Astrocyte (in vitro differentiated cells and primary cell): Measurements from ENCODE around the gene COG3. TPM values are rescaled to one million over a fixed set of nuclear protein-coding genes. Genes with fewer than 3 reads are reported as not detected.
A peak's percentile ranks its signal among the peaks of the same experiment; 100 is the strongest.

Source experiments
- DNase-seq: peaks from one replicate; pipeline ENCODE4 v3.0.0-alpha.2; 2010; ENCODE audit warnings: low read depth
- FAIRE-seq: peaks from 2 replicates; lab custom pipeline; 2011; peaks lifted over from hg19 to GRCh38; lab: Jason Lieb, UNC
- H2AFZ ChIP-seq: 2 replicates; pipeline ENCODE4 v1.6.0; 2012; ENCODE audit warnings: low read depth, low read length, inconsistent platforms
- H3K27ac ChIP-seq: 2 replicates; pipeline ENCODE4 v1.5.1; 2011; ENCODE audit warnings: low read depth, low read length, inconsistent platforms
- H3K27me3 ChIP-seq: 2 replicates; pipeline ENCODE4 v1.6.0; 2011; ENCODE audit warnings: low read length, inconsistent platforms; ENCODE audit not compliant: insufficient read depth
- H3K36me3 ChIP-seq: 2 replicates; pipeline ENCODE4 v1.5.1; 2011; ENCODE audit warnings: low read length, inconsistent platforms; ENCODE audit not compliant: insufficient read depth
- H3K4me1 ChIP-seq: 2 replicates; pipeline ENCODE4 v1.5.1; 2011; ENCODE audit warnings: low read length, inconsistent platforms; ENCODE audit not compliant: insufficient read depth
- H3K4me2 ChIP-seq: 2 replicates; pipeline ENCODE4 v1.6.0; 2012; ENCODE audit warnings: low read length, inconsistent platforms
- H3K4me3 ChIP-seq: 2 replicates; pipeline ENCODE4 v1.5.1; 2011; ENCODE audit warnings: low read depth, mild to moderate bottlenecking, low read length, inconsistent platforms; ENCODE audit not compliant: insufficient read depth
- H3K79me2 ChIP-seq: 2 replicates; pipeline ENCODE4 v1.6.0; 2012; ENCODE audit warnings: mild to moderate bottlenecking, low read length, inconsistent platforms; ENCODE audit not compliant: insufficient read depth
- H3K9ac ChIP-seq: 2 replicates; pipeline ENCODE4 v1.6.0; 2012; ENCODE audit warnings: mild to moderate bottlenecking, low read length, inconsistent platforms
- H3K9me3 ChIP-seq: 2 replicates; pipeline ENCODE4 v1.5.1; 2012; ENCODE audit warnings: low read depth, mild to moderate bottlenecking, low read length, inconsistent platforms; ENCODE audit not compliant: insufficient read depth
- H4K20me1 ChIP-seq: 2 replicates; pipeline ENCODE4 v1.6.0; 2012; ENCODE audit warnings: low read length, inconsistent platforms; ENCODE audit not compliant: insufficient read depth
- H3K27ac Mint-ChIP-seq: one replicate; pipeline ENCODE4 v1.8.0; 2021; ENCODE audit warnings: mild to moderate bottlenecking, mixed read lengths; ENCODE audit not compliant: unreplicated experiment
- H3K27me3 Mint-ChIP-seq: one replicate; pipeline ENCODE4 v1.8.0; 2021; ENCODE audit warnings: low read depth, mixed read lengths; ENCODE audit not compliant: unreplicated experiment
- H3K36me3 Mint-ChIP-seq: one replicate; pipeline ENCODE4 v1.8.0; 2021; ENCODE audit warnings: low read depth, mixed read lengths; ENCODE audit not compliant: unreplicated experiment
- H3K4me1 Mint-ChIP-seq: one replicate; pipeline ENCODE4 v1.8.0; 2021; ENCODE audit warnings: low read depth, mixed read lengths; ENCODE audit not compliant: unreplicated experiment
- H3K4me3 Mint-ChIP-seq: one replicate; pipeline ENCODE4 v1.8.0; 2021; ENCODE audit warnings: mild to moderate bottlenecking, moderate library complexity, mixed read lengths; ENCODE audit not compliant: unreplicated experiment
- H3K9me3 Mint-ChIP-seq: one replicate; pipeline ENCODE4 v1.8.0; 2021; ENCODE audit warnings: mild to moderate bottlenecking, mixed read lengths; ENCODE audit not compliant: unreplicated experiment
- CTCF ChIP-seq: IDR thresholded peaks from 2 replicates; pipeline ENCODE4 v1.5.1; 2011; ENCODE audit warnings: low read depth, mild to moderate bottlenecking, inconsistent platforms, low read length, moderate library complexity; ENCODE audit not compliant: insufficient read depth
- EZH2 ChIP-seq: IDR thresholded peaks from 2 replicates; pipeline ENCODE4 v1.6.1; 2012; ENCODE audit warnings: mild to moderate bottlenecking, low read length, inconsistent platforms; ENCODE audit not compliant: insufficient read depth
- total RNA-seq: library from RNA; stranded (reverse); gene quantifications from 2 replicates; pipeline ENCODE4 v1.2.1, GENCODE V29; 2021

COG3 gene
- total RNA-seq, 1 donor from 2014 or later = 24.9 TPM

- no peak overlapping the region for H3K4me3 ChIP-seq
- H3K27ac ChIP-seq = no peak overlapping the region
- H3K9ac ChIP-seq = no peak overlapping the region
- no peaks in the 10 kb centered on the region for H3K36me3 Mint-ChIP-seq
- H3K36me3 ChIP-seq = no peaks in the 10 kb centered on the region
- no peaks in the 10 kb centered on the region for H3K9me3 ChIP-seq
- H3K9me3 Mint-ChIP-seq = no peaks in the 10 kb centered on the region
- no peak overlapping the region for H3K27ac Mint-ChIP-seq
- H3K27me3 ChIP-seq = no peaks in the 10 kb centered on the region
- no peak for FAIRE-seq
- no peak overlapping the region for H3K4me2 ChIP-seq
- H3K79me2 ChIP-seq = no peaks in the 10 kb centered on the region
- no peak overlapping the region for H3K4me3 Mint-ChIP-seq
- DNase-seq = no peak
- TF ChIP-seq CTCF = no peak
- TF ChIP-seq EZH2 = no peak
- H4K20me1 ChIP-seq = no peaks in the 10 kb centered on the region
- peaks cover 6% of the 10 kb centered on the region for H3K4me1 Mint-ChIP-seq
- peaks cover 4% of the 10 kb centered on the region for H3K4me1 ChIP-seq
- peaks cover 2% of the 10 kb centered on the region for H3K27me3 Mint-ChIP-seq
- H2AFZ ChIP-seq = no peak overlapping the region
Measured at GRCh38 chr13:45436332-45436731, 28.4 kb upstream of the COG3 start.

GRCh38 chr13:45436953-45437352 is 27.8 kb upstream of the COG3 start:
- Histone ChIP-seq H3K36me3 (no peaks in the 10 kb centered on the region), H4K20me1 (no peaks in the 10 kb centered on the region), H3K27me3 (no peaks in the 10 kb centered on the region), H3K4me3 (no peak overlapping the region), H2AFZ (no peak overlapping the region), H3K4me2 (no peak overlapping the region), H3K79me2 (no peaks in the 10 kb centered on the region), H3K9me3 (no peaks in the 10 kb centered on the region), H3K9ac (no peak overlapping the region), H3K27ac (no peak overlapping the region), H3K4me1 (peaks cover 4% of the 10 kb centered on the region)
- DNase-seq = no peak
- H3K36me3 Mint-ChIP-seq = no peaks in the 10 kb centered on the region
- no peak for TF ChIP-seq CTCF
- no peak for TF ChIP-seq EZH2
- peak overlapping the region; percentile 14 for H3K4me3 Mint-ChIP-seq
- peaks cover 11% of the 10 kb centered on the region for H3K4me1 Mint-ChIP-seq
- H3K9me3 Mint-ChIP-seq = no peaks in the 10 kb centered on the region
- no peak for FAIRE-seq
- H3K27me3 Mint-ChIP-seq = peaks cover 2% of the 10 kb centered on the region
- no peak overlapping the region for H3K27ac Mint-ChIP-seq

GRCh38 chr13:45437947-45438346 is 26.8 kb upstream of the COG3 start:
- H3K36me3 ChIP-seq = no peaks in the 10 kb centered on the region
- no peak overlapping the region for H3K4me3 Mint-ChIP-seq
- H3K27ac ChIP-seq = no peak overlapping the region
- H3K4me1 Mint-ChIP-seq = peaks cover 11% of the 10 kb centered on the region
- peaks cover 2% of the 10 kb centered on the region for H3K27me3 Mint-ChIP-seq
- TF ChIP-seq EZH2 = no peak
- TF ChIP-seq CTCF = no peak
- H3K9me3 Mint-ChIP-seq = no peaks in the 10 kb centered on the region
- no peak overlapping the region for H2AFZ ChIP-seq
- FAIRE-seq = no peak
- H3K9me3 ChIP-seq = no peaks in the 10 kb centered on the region
- H4K20me1 ChIP-seq = no peaks in the 10 kb centered on the region
- H3K4me3 ChIP-seq = no peak overlapping the region
- DNase-seq = no peak
- H3K4me1 ChIP-seq = peaks cover 4% of the 10 kb centered on the region
- no peak overlapping the region for H3K9ac ChIP-seq
- H3K4me2 ChIP-seq = no peak overlapping the region
- no peak overlapping the region for H3K27ac Mint-ChIP-seq
- H3K36me3 Mint-ChIP-seq = no peaks in the 10 kb centered on the region
- H3K79me2 ChIP-seq = no peaks in the 10 kb centered on the region
- no peaks in the 10 kb centered on the region for H3K27me3 ChIP-seq
